ENCODE results near the gene C16orf96.

DNA sequence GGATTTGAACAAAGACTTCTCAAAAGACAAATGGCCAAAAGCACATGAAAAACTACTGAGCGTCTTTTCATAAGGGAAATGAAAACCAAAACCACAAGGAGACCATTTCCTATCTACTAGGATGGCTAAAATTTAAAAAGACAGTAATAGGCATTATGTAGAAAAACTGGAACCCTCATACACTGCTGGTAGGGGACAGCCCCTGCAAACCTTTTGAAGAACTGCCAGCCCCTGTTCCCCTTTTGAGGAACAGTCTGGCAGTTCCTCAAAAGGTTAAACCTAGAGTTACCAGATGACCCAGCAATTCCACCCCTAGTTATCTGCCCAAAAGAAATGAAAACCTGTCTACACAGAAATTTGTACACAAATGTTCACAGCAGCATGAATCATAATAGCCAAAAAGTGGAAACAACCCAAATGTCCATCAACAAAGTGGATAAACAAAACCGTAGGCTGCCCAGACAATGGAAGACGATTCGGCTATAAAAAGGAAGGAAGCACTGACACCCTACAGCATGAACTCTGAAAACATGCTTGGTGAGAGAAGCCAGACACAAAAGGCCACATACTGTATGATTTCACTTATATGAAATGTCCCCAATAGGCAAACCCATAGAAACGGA, 40.4 kb upstream of the C16orf96 start:
- TF ChIP-seq POLR2A (IDR thresholded peaks at IDR 0.05; ENCODE audit: low read depth, low read length), result no peak
- no peak for TF ChIP-seq POLR2AphosphoS5 (IDR thresholded peaks at IDR 0.05; ENCODE audit: low read depth, low read length)
- peak; percentile 85 for TF ChIP-seq SPI1 (IDR thresholded peaks at IDR 0.05; ENCODE audit: low read depth, low read length)
- no peak for TF ChIP-seq TAF1 (IDR thresholded peaks at IDR 0.05; ENCODE audit: low read depth, low read length)

All from GM12891 (cell line).